ENCODE data around the gene KLHL2. TPM values are rescaled to one million over a fixed set of nuclear protein-coding genes. Genes with fewer than 3 reads are reported as not detected.
A peak's percentile ranks its signal among the peaks of the same experiment; 100 is the strongest.

The KLHL2 gene
- total and polyA plus RNA-seq, 2 of the 13 experiments (the other 11 are each of a cell fraction or from before 2014, with no cell fraction given), result 9.2 to 17.6 TPM

DNA sequence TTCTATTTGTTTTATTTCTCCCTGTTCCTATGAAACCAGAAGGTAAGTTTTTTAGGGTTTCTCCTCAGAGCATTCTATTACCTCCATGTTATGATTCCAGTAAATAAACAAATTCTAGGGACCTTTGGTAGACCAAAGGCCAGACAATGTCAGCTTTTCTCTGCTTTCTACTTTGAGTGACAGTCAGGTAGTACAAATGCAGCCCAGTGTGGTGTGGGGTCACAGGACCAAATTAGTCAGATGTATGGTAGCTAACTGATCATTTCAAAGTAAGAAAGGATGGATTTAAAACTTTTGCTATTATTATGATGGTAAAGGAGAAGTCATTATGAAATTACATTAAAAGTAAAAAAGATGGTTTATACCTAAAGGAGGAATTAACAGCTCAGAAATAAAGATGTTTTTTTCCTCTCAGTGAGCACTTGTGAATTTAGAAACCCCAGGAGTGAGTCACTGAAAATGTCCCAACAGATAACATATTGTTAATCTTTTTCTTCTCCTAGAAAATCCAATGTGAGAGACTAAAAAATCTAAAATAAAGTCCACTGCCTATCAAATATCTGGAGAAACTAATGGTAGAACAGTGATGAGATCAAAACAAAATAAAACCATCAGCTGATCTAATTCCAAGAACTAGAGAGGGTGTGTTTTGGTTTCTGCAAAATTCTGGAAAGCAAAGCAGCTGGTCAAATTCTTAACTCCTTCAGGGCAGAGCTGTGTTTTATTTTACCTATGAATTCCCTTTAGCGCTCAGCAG lies 16.6 kb upstream of the KLHL2 start (continued):
- TF ChIP-seq, protein P1, sequence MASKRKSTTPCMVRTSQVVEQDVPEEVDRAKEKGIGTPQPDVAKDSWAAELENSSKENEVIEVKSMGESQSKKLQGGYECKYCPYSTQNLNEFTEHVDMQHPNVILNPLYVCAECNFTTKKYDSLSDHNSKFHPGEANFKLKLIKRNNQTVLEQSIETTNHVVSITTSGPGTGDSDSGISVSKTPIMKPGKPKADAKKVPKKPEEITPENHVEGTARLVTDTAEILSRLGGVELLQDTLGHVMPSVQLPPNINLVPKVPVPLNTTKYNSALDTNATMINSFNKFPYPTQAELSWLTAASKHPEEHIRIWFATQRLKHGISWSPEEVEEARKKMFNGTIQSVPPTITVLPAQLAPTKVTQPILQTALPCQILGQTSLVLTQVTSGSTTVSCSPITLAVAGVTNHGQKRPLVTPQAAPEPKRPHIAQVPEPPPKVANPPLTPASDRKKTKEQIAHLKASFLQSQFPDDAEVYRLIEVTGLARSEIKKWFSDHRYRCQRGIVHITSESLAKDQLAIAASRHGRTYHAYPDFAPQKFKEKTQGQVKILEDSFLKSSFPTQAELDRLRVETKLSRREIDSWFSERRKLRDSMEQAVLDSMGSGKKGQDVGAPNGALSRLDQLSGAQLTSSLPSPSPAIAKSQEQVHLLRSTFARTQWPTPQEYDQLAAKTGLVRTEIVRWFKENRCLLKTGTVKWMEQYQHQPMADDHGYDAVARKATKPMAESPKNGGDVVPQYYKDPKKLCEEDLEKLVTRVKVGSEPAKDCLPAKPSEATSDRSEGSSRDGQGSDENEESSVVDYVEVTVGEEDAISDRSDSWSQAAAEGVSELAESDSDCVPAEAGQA (IDR thresholded peaks at IDR 0.05; ENCODE audit: low read depth), result no peak
- TF ChIP-seq, protein P1 (CRISPR knock-in tag; IDR thresholded peaks at IDR 0.05; ENCODE audit: borderline replicate concordance), result no peak
- TF ChIP-seq PBX2 (CRISPR knock-in tag; IDR thresholded peaks at IDR 0.05), result peak; percentile 78

- H3K4me2 ChIP-seq (ENCODE audit: low read depth, low read length), result no peak overlapping the region
- no peaks in the 10 kb centered on the region for H3K36me3 ChIP-seq (replicated peaks in 1 of 2; ENCODE audit: control insufficient read depth in 1 of 2, insufficient read depth in 2 of 2, low read length in 2 of 2)
- H3K9ac ChIP-seq (ENCODE audit: insufficient read depth, low read depth, low read length), result no peak overlapping the region
- CTCF ChIA-PET (ENCODE audit: low intra/inter-chr PET ratio, low total read pairs), result no interaction called here
- H3K4me3 ChIP-seq (replicated peaks in 1 of 3; ENCODE audit: insufficient read depth in 1 of 3, low read depth in 2 of 3, low read length in 3 of 3), result no peak overlapping the region
- intact Hi-C loops (cut with micrococcal nuclease; ENCODE audit: unreplicated experiment) (no loop called here), in situ Hi-C loops (cut with HindIII; ENCODE audit: extremely low pct_ligation_motif_present, low pct_unique_long_range_greater_than_20kb) (no loop called here)
- no peak for DNase-seq (ENCODE audit: low spot score)
- H3K79me2 ChIP-seq (ENCODE audit: insufficient read depth, low read length), result no peaks in the 10 kb centered on the region
- H3K4me1 ChIP-seq (ENCODE audit: insufficient read depth, low read length), result peaks cover 28% of the 10 kb centered on the region
- ATAC-seq, result no peak
- H3K27me3 ChIP-seq (ENCODE audit: control insufficient read depth in 1 of 2, insufficient read depth in 2 of 2, low read length in 2 of 2), result peaks cover 0 to 12% of the 10 kb centered on the region in 2 experiments; a peak in 3 of 5 replicates
- 9% methylated on average over 2 of the region's 2 CpGs for WGBS (ENCODE audit: low lambda C conversion rate)
- H4K20me1 ChIP-seq (ENCODE audit: insufficient read depth, low read length), result no peaks in the 10 kb centered on the region
- H2AFZ ChIP-seq (ENCODE audit: low read length), result no peak overlapping the region
- POLR2A ChIA-PET, result no interaction called here
- H3K9me3 ChIP-seq (ENCODE audit: low read length), result no peaks in the 10 kb centered on the region
- FAIRE-seq, result no peak
- no peak overlapping the region for H3K27ac ChIP-seq (ENCODE audit: extremely low read length, insufficient read depth, low read length)
- no TSS peak for BruUV-seq (replicated peaks)
- TF ChIP-seq MZF1 (CRISPR knock-in tag; IDR thresholded peaks at IDR 0.05; ENCODE audit: borderline replicate concordance), result no peak
- no peak for TF ChIP-seq LRRFIP1 (CRISPR knock-in tag; conservative IDR thresholded peaks at IDR 0.05)
- TF ChIP-seq PTBP1 (IDR thresholded peaks at IDR 0.05; ENCODE audit: low read depth, low read length, poor library complexity, severe bottlenecking), result no peak
- no peak for TF ChIP-seq ZKSCAN5 (CRISPR knock-in tag; IDR thresholded peaks at IDR 0.05)
- TF ChIP-seq ZNF790 (CRISPR knock-in tag; IDR thresholded peaks at IDR 0.05; ENCODE audit: borderline replicate concordance), result no peak
- TF ChIP-seq ZFP90 (CRISPR knock-in tag; IDR thresholded peaks at IDR 0.05; ENCODE audit: borderline replicate concordance), result no peak
- TF ChIP-seq PHB2 (IDR thresholded peaks at IDR 0.05; ENCODE audit: partially characterized antibody), result no peak
Measured at GRCh38 chr4:165191348-165191656, 16.1 kb upstream of the KLHL2 start.
